Measurements from ENCODE around the gene IARS2.

GRCh38 chr1:220160027-220160426, 66.1 kb downstream of the IARS2 start:
- TF ChIP-seq CTCF (IDR thresholded peaks at IDR 0.05; ENCODE audit: low read length) (no peak), EZH2 (optimal IDR thresholded peaks at IDR 0.05; ENCODE audit: low read depth, low read length) (no peak)

All from MM.1S (cell line).